H1 (cell line): Measurements from ENCODE around the gene CFAP65. TPM values are rescaled to one million over a fixed set of nuclear protein-coding genes. Genes with fewer than 3 reads are reported as not detected.

Experiments used
- CTCF ChIA-PET: fragments of 300-600 bp; sonication (Branson Sonifier 250); formaldehyde crosslinking; loops from one replicate; lab custom pipeline; 2021; ENCODE audit not compliant: partially characterized antibody; lab: Charles Lee
- POLR2A ChIA-PET: fragments of 300-600 bp; sonication (Branson Sonifier 250); formaldehyde crosslinking; loops from one replicate; lab custom pipeline; 2021; ENCODE audit warnings: inconsistent platforms; ENCODE audit not compliant: partially characterized antibody; lab: Charles Lee
- DNase-seq, 2 experiments: peaks; one replicate each; pipeline versions ENCODE4 v3.0.0 to v3.0.0-alpha.2; 2010 to 2022; ENCODE audit warnings: low spot score in 2 of 2, low read depth in 1 of 2, mixed read lengths in 1 of 2
- FAIRE-seq: peaks from 2 replicates; lab custom pipeline; 2011; peaks lifted over from hg19 to GRCh38; lab: Jason Lieb, UNC
- H2AFZ ChIP-seq: 2 replicates; pipeline ENCODE4 v1.8.1; 2012; ENCODE audit warnings: low read length, inconsistent platforms
- H2AK5ac ChIP-seq: 2 replicates; pipeline ENCODE4 v1.6.1; 2013; ENCODE audit warnings: low read depth, low read length
- H2BK120ac ChIP-seq: replicated peaks from 2 replicates; pipeline ENCODE3; 2013; ENCODE audit warnings: low read depth, low read length, inconsistent platforms
- H2BK12ac ChIP-seq: 2 replicates; pipeline ENCODE4 v1.6.1; 2013; ENCODE audit warnings: low read depth, low read length
- H2BK15ac ChIP-seq: 2 replicates; pipeline ENCODE4 v1.6.1; 2013; ENCODE audit warnings: low read length
- H2BK20ac ChIP-seq: 2 replicates; pipeline ENCODE4 v1.6.1; 2013; ENCODE audit warnings: low read length
- H2BK5ac ChIP-seq: 2 replicates; pipeline ENCODE4 v1.6.1; 2013; ENCODE audit warnings: low read depth, low read length
- H3K14ac ChIP-seq: 2 replicates; pipeline ENCODE4 v1.6.1; 2013; ENCODE audit warnings: inconsistent platforms; ENCODE audit not compliant: insufficient read length
- H3K18ac ChIP-seq: 2 replicates; pipeline ENCODE4 v1.6.1; 2013; ENCODE audit warnings: low read length; ENCODE audit errors: extremely low read depth
- H3K23ac ChIP-seq: 2 replicates; pipeline ENCODE4 v1.6.1; 2013; ENCODE audit warnings: inconsistent platforms; ENCODE audit not compliant: insufficient read length
- H3K23me2 ChIP-seq: 2 replicates; pipeline ENCODE4 v1.6.1; 2013; ENCODE audit warnings: low read depth, low read length
- H3K27ac ChIP-seq: 2 replicates; pipeline ENCODE4 v1.6.1; 2011; ENCODE audit warnings: low read depth, low read length, inconsistent platforms
- H3K27me3 ChIP-seq, 4 experiments: replicated peaks in 1 of 4; 1 replicate in 1 of 4; 2 replicates in 3 of 4; pipeline versions ENCODE4 v1.6.1 to v1.8.1; 2011 to 2013; ENCODE audit warnings: low read length in 3 of 4, mild to moderate bottlenecking in 3 of 4, inconsistent platforms in 2 of 4, mixed read lengths in 2 of 4, moderate library complexity in 1 of 4; ENCODE audit not compliant: control insufficient read depth in 3 of 4, insufficient read depth in 3 of 4; ENCODE audit errors: extremely low read depth in 1 of 4
- H3K36me3 ChIP-seq, 4 experiments: 2 replicates each; pipeline versions ENCODE4 v1.6.1 to v1.8.1; 2011 to 2013; ENCODE audit warnings: mild to moderate bottlenecking in 4 of 4, low read length in 3 of 4, moderate library complexity in 2 of 4, control low read depth in 1 of 4, inconsistent platforms in 1 of 4; ENCODE audit not compliant: insufficient read depth in 4 of 4, control insufficient read depth in 2 of 4
- H3K4ac ChIP-seq: replicated peaks from 2 replicates; pipeline ENCODE3; 2013; ENCODE audit warnings: low read length, low read depth, mixed read lengths, inconsistent platforms; ENCODE audit not compliant: insufficient read length
- H3K4me1 ChIP-seq, 4 experiments: replicated peaks in 1 of 4; 1 replicate in 1 of 4; 2 replicates in 3 of 4; pipeline versions ENCODE4 v1.6.1 to v1.8.1; 2011 to 2013; ENCODE audit warnings: low read length in 3 of 4, inconsistent platforms in 2 of 4, mixed read lengths in 1 of 4; ENCODE audit not compliant: insufficient read depth in 4 of 4, control insufficient read depth in 3 of 4
- H3K4me2 ChIP-seq, 2 experiments: 2 replicates each; pipeline versions ENCODE4 v1.6.1 to v1.8.1; 2011 to 2013; ENCODE audit warnings: low read depth in 2 of 2, low read length in 2 of 2, control low read depth in 1 of 2, inconsistent platforms in 1 of 2, mild to moderate bottlenecking in 1 of 2; ENCODE audit not compliant: insufficient read depth in 1 of 2
- H3K4me3 ChIP-seq, 4 experiments: fragments of 200-600, 300-600 bp in 1 of 4; sonication (generic), shearing (Covaris generic), sonication (Bioruptor Twin) in 1 of 4; 2 replicates each; pipeline versions ENCODE4 v1.5.1 to v1.8.1; 2011 to 2016; ENCODE audit warnings: low read length in 4 of 4, low read depth in 3 of 4, control low read depth in 2 of 4, inconsistent platforms in 2 of 4, mild to moderate bottlenecking in 2 of 4, mixed read lengths in 1 of 4, moderate library complexity in 1 of 4; ENCODE audit not compliant: insufficient read depth in 2 of 4; ENCODE audit errors: extremely low read depth in 1 of 4
- H3K56ac ChIP-seq: replicated peaks from 2 replicates; pipeline ENCODE3; 2013; ENCODE audit warnings: low read depth, mild to moderate bottlenecking, mixed read lengths, low read length, inconsistent platforms; ENCODE audit not compliant: insufficient read length
- H3K79me1 ChIP-seq: 2 replicates; pipeline ENCODE4 v1.6.1; 2013; ENCODE audit warnings: low read depth, low read length, control low read depth
- H3K79me2 ChIP-seq, 2 experiments: 2 replicates each; pipeline versions ENCODE4 v1.6.1 to v1.8.1; 2012 to 2013; ENCODE audit warnings: low read length in 2 of 2, mild to moderate bottlenecking in 2 of 2, inconsistent platforms in 1 of 2; ENCODE audit not compliant: insufficient read depth in 2 of 2, control insufficient read depth in 1 of 2
- H3K9ac ChIP-seq, 4 experiments: replicated peaks in 1 of 4; 1 replicate in 1 of 4; 2 replicates in 3 of 4; pipeline versions ENCODE4 v1.6.1 to v1.8.1; 2011 to 2013; ENCODE audit warnings: low read depth in 3 of 4, low read length in 3 of 4, control low read depth in 2 of 4, mild to moderate bottlenecking in 2 of 4, moderate library complexity in 2 of 4, inconsistent platforms in 1 of 4; ENCODE audit errors: extremely low read depth in 1 of 4
- H3K9me3 ChIP-seq, 2 experiments: 2 replicates each; pipeline versions ENCODE4 v1.6.1 to v1.8.1; 2012 to 2013; ENCODE audit warnings: mild to moderate bottlenecking in 2 of 2, moderate library complexity in 2 of 2, control low read depth in 1 of 2, inconsistent platforms in 1 of 2, low read depth in 1 of 2, low read length in 1 of 2, mixed read lengths in 1 of 2; ENCODE audit not compliant: insufficient read depth in 2 of 2
- H4K20me1 ChIP-seq, 2 experiments: replicated peaks in 1 of 2; 2 replicates each; pipeline versions ENCODE3 to v1.8.1; 2011 to 2013; ENCODE audit warnings: inconsistent platforms in 2 of 2, low read length in 2 of 2, mild to moderate bottlenecking in 1 of 2; ENCODE audit not compliant: insufficient read depth in 2 of 2, control insufficient read depth in 1 of 2
- H4K5ac ChIP-seq: 2 replicates; pipeline ENCODE4 v1.6.1; 2013; ENCODE audit warnings: low read length, low read depth, mixed read lengths, inconsistent platforms; ENCODE audit not compliant: insufficient read length
- H4K8ac ChIP-seq: 2 replicates; pipeline ENCODE4 v1.8.0; 2013; ENCODE audit warnings: mild to moderate bottlenecking, moderate library complexity, low read length, inconsistent platforms; ENCODE audit not compliant: insufficient read depth; ENCODE audit errors: extremely low read depth
- H4K91ac ChIP-seq: replicated peaks from 2 replicates; pipeline ENCODE3; 2013; ENCODE audit warnings: low read length, mixed read lengths, inconsistent platforms; ENCODE audit not compliant: insufficient read length
- CREB1 ChIP-seq: IDR thresholded peaks from 2 replicates; pipeline ENCODE4 v1.6.1; 2012; ENCODE audit warnings: inconsistent platforms
- JUND ChIP-seq: IDR thresholded peaks from 2 replicates; pipeline ENCODE4 v1.6.1; 2011; ENCODE audit warnings: mild to moderate bottlenecking, improper control_type of control experiment, low read length
- NANOG ChIP-seq: IDR thresholded peaks from 2 replicates; pipeline ENCODE4 v1.6.1; 2011; ENCODE audit warnings: low read length, low read depth, mild to moderate bottlenecking, inconsistent platforms; ENCODE audit not compliant: insufficient read depth, poor library complexity, severe bottlenecking
- NRF1 ChIP-seq: IDR thresholded peaks from 2 replicates; pipeline ENCODE4 v1.6.1; 2011; ENCODE audit warnings: mild to moderate bottlenecking, low read depth, low read length, improper control_type of control experiment
- RFX5 ChIP-seq: IDR thresholded peaks from 2 replicates; pipeline ENCODE4 v1.6.1; 2011; ENCODE audit warnings: low read depth, low read length, improper control_type of control experiment, borderline replicate concordance
- SAP30 ChIP-seq: fragments of 300-600 bp; sonication (generic); IDR thresholded peaks from 2 replicates; pipeline ENCODE4 v1.7.1; 2012; ENCODE audit warnings: low read length, moderate library complexity, mild to moderate bottlenecking, inconsistent platforms; ENCODE audit not compliant: insufficient read depth, insufficient replicate concordance
- TEAD4 ChIP-seq: IDR thresholded peaks from 2 replicates; pipeline ENCODE4 v1.6.1; 2012; ENCODE audit warnings: low read depth, low read length, inconsistent platforms, mixed read lengths
- ZNF274 ChIP-seq: IDR thresholded peaks from 2 replicates; pipeline ENCODE4 v1.7.0; 2012; ENCODE audit warnings: low read length, borderline replicate concordance; ENCODE audit errors: extremely low read depth
- WGBS, 2 experiments: shearing (Covaris generic) in 1 of 2; methylation state at CpG; one replicate each; pipeline versions ENCODE4 v1.1.6 to v1.1.7; 2013 to 2015; ENCODE audit warnings: low lambda C conversion rate in 2 of 2, mixed read lengths in 2 of 2, inconsistent platforms in 1 of 2, low coverage in 1 of 2, missing lambda C conversion rate in 1 of 2; ENCODE audit not compliant: insufficient replicate concordance in 2 of 2, insufficient coverage in 1 of 2, insufficient read length in 1 of 2; ENCODE audit errors: extremely low coverage in 1 of 2, missing lambda C conversion rate in 1 of 2; 5-methylcytosine and 5-hydroxymethylcytosine counted together
- polyA plus RNA-seq, 7 experiments: library from polyadenylated mRNA; depleted of rRNA in 3 of 7; stranded (reverse) in 5 of 7; unstranded in 2 of 7; fragments of >200 nt in 5 of 7; fragments of 200-250 nt in 2 of 7; gene quantifications; 1 replicate in 5 of 7; 2 replicates in 1 of 7; 4 replicates in 1 of 7; pipeline versions ENCODE4 v1.2.1 to v1.2.3, GENCODE V29; 2011 to 2013; ENCODE audit warnings: missing spikeins in 2 of 7, mixed read lengths in 2 of 7
- total RNA-seq: library from RNA; stranded (reverse); fragmentation: NEBNext Ultra II Directional; extraction: Animal tissue kit (Norgen Biotek cat#: 25700); gene quantifications from 2 replicates; pipeline ENCODE4 v1.2.1, GENCODE V29; 2021

Gene CFAP65
- total and polyA plus RNA-seq, 2 of the 8 experiments (the other 6 are each of a cell fraction or from before 2014, with no cell fraction given) = 0.19 to 0.45 TPM

DNA sequence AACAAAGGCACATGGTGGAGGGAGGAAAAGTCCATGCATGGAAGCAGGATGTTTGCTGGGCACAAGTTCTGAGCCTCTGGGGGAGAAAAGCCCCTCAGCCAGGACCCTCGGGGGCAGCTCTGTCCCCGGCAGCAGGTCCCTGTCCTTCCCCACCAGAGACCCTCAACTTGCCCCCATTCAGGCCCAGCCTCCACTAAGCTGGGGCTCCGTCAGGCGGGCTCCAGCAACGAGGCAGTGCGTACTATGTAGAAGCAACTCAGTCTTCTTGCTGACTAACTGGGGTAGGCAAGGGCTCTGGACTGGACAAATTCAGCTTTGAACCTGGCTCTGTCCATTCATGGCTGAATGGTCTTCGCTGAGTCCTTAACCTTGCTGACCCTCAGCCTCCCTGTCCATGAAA lies 23.0 kb downstream of the CFAP65 start:
- no peaks in the 10 kb centered on the region for H3K79me1 ChIP-seq
- no peak overlapping the region for H2BK20ac ChIP-seq
- no peak overlapping the region for H3K27ac ChIP-seq
- no peak overlapping the region for H2BK5ac ChIP-seq
- no peak overlapping the region for H4K8ac ChIP-seq
- H3K9me3 ChIP-seq = no peaks in the 10 kb centered on the region
- H2BK120ac ChIP-seq = no peak overlapping the region
- no peak overlapping the region for H3K14ac ChIP-seq
- no peak overlapping the region for H3K18ac ChIP-seq
- H2AK5ac ChIP-seq = no peak overlapping the region
- no peak overlapping the region for H3K56ac ChIP-seq
- ChIA-PET POLR2A (interaction anchor here (1.2 kb wide), 1 partner anchor 139 kb away, joined by 4 read pairs; no protein-coding TSS in a partner anchor), CTCF (interaction anchor here (0.7 to 6.9 kb wide), 11 partner anchors 8 to 101 kb away, joined by 3 to 53 read pairs (median 7); partner anchors contain the start of gene CFAP65)
- no peak for TF ChIP-seq RFX5
- TF ChIP-seq CREB1 = no peak
- TF ChIP-seq ZNF274 = no peak
- no peak for TF ChIP-seq NRF1
- no peak for TF ChIP-seq TEAD4
- TF ChIP-seq JUND = no peak
- no peak for TF ChIP-seq NANOG
- no peak for TF ChIP-seq SAP30
- no peak overlapping the region for H2BK12ac ChIP-seq
- H4K20me1 ChIP-seq = peaks cover 0 to 1% of the 10 kb centered on the region in 2 experiments
- H4K91ac ChIP-seq = no peak overlapping the region
- no peak overlapping the region for H2AFZ ChIP-seq
- H3K4me1 ChIP-seq = no peaks in the 10 kb centered on the region
- H3K4ac ChIP-seq = no peak overlapping the region
- H2BK15ac ChIP-seq = no peak overlapping the region
- peaks cover 0 to 8% (median 4%) of the 10 kb centered on the region in 4 experiments; a peak in 4 of 7 replicates for H3K27me3 ChIP-seq
- no peak for DNase-seq
- H4K5ac ChIP-seq = no peak overlapping the region
- H3K23ac ChIP-seq = no peak overlapping the region
- no peak overlapping the region for H3K4me3 ChIP-seq
- no peaks in the 10 kb centered on the region for H3K79me2 ChIP-seq
- 93% methylated on average over 7 of the region's 7 CpGs; no CpG with 5 or more reads in 1 of the 2 experiments for WGBS, 2 experiments
- H3K36me3 ChIP-seq = no peaks in the 10 kb centered on the region
- H3K23me2 ChIP-seq = no peaks in the 10 kb centered on the region
- no peak overlapping the region for H3K9ac ChIP-seq
- no peak for FAIRE-seq
- H3K4me2 ChIP-seq = no peak overlapping the region
